GM12878 (cell line): ENCODE measurements around the gene EDNRA. TPM values are rescaled to one million over a fixed set of nuclear protein-coding genes. Genes with fewer than 3 reads are reported as not detected.
A peak's percentile ranks its signal among the peaks of the same experiment; 100 is the strongest.

Experiments
- ATAC-seq: fragments of 200-7000 bp; cut with Tn5 transposase; 3 replicates; pipeline ENCODE4 v1.9.1; 2020; ENCODE audit warnings: mild to moderate bottlenecking, moderate library complexity
- BruUV-seq: library from RNA; stranded (reverse); fragments of 400-500 nt; replicated peaks from 2 replicates; lab custom pipeline; 2021; lab: Mats Ljungman, UMichigan
- CTCF ChIA-PET: fragments of 300-600 bp; sonication (Branson Sonifier 250); formaldehyde crosslinking; extraction: SDS; loops from one replicate; lab custom pipeline; 2021; ENCODE audit warnings: inconsistent platforms; lab: Yijun Ruan, JAX
- POLR2A ChIA-PET: fragments of 350-600 bp; formaldehyde crosslinking; extraction: SDS; loops from one replicate; lab custom pipeline; 2021; ENCODE audit warnings: inconsistent platforms; lab: Charles Lee
- RAD21 ChIA-PET: fragments of 300-600 bp; sonication (Branson Sonifier 250); formaldehyde crosslinking; loops from one replicate; lab custom pipeline; 2023; ENCODE audit warnings: antibody characterized with exemption; ENCODE audit not compliant: unreplicated experiment; lab: Charles Lee
- SMC1A ChIA-PET: fragments of 300-600 bp; sonication (Branson Sonifier 250); formaldehyde crosslinking; loops from one replicate; lab custom pipeline; 2023; ENCODE audit not compliant: unreplicated experiment, uncharacterized antibody; lab: Charles Lee
- DNase-seq: peaks from one replicate; pipeline ENCODE4 v3.0.0-alpha.2; 2011; ENCODE audit warnings: low read depth, low spot score
- FAIRE-seq: peaks from 3 replicates; lab custom pipeline; 2011; peaks lifted over from hg19 to GRCh38; lab: Jason Lieb, UNC
- H2AFZ ChIP-seq: 2 replicates; pipeline ENCODE4 v1.6.0; 2011; ENCODE audit warnings: low read depth, low read length, control low read depth; ENCODE audit not compliant: control insufficient read depth
- H3K27ac ChIP-seq: 2 replicates; pipeline ENCODE4 v1.5.1; 2011; ENCODE audit warnings: control low read depth; ENCODE audit not compliant: control insufficient read depth, insufficient read depth
- H3K27me3 ChIP-seq, 2 experiments: replicated peaks in 1 of 2; 2 replicates each; pipeline versions ENCODE4 v1.6.0 to v1.6.1; 2011; ENCODE audit warnings: low read length in 1 of 2; ENCODE audit not compliant: control insufficient read depth in 2 of 2, insufficient read depth in 2 of 2
- H3K36me3 ChIP-seq, 2 experiments: 2 replicates each; pipeline ENCODE4 v1.5.1; 2011; ENCODE audit warnings: low read length in 1 of 2; ENCODE audit not compliant: control insufficient read depth in 2 of 2, insufficient read depth in 2 of 2
- H3K4me1 ChIP-seq: 2 replicates; pipeline ENCODE4 v1.6.1; 2011; ENCODE audit warnings: mild to moderate bottlenecking, low read length, moderate library complexity, mixed read lengths; ENCODE audit not compliant: control insufficient read depth, insufficient read depth
- H3K4me2 ChIP-seq: 2 replicates; pipeline ENCODE4 v1.6.0; 2011; ENCODE audit warnings: control low read depth; ENCODE audit not compliant: control insufficient read depth, insufficient read depth
- H3K4me3 ChIP-seq: fragments of 200-600 bp; sonication (generic); 2 replicates; pipeline ENCODE4 v1.5.1; 2016
- H3K79me2 ChIP-seq: 2 replicates; pipeline ENCODE4 v1.6.0; 2011; ENCODE audit warnings: low read length; ENCODE audit not compliant: control insufficient read depth, insufficient read depth
- H3K9ac ChIP-seq: 2 replicates; pipeline ENCODE4 v1.8.0; 2011; ENCODE audit warnings: low read length, control low read depth, mixed read lengths; ENCODE audit not compliant: control insufficient read depth, insufficient read depth
- H3K9me3 ChIP-seq: replicated peaks from 3 replicates; pipeline ENCODE4 v1.5.1; 2011; ENCODE audit warnings: mild to moderate bottlenecking, low read length; ENCODE audit not compliant: control insufficient read depth, insufficient read depth
- H4K20me1 ChIP-seq: 2 replicates; pipeline ENCODE4 v1.6.0; 2011; ENCODE audit not compliant: control insufficient read depth, insufficient read depth
- CBX3 ChIP-seq: fragments of 200-600 bp; sonication (generic); IDR thresholded peaks from 2 replicates; pipeline ENCODE4 v1.6.1; 2016; ENCODE audit warnings: low read depth, borderline replicate concordance
- EZH2 ChIP-seq: IDR thresholded peaks from 2 replicates; pipeline ENCODE4 v1.6.1; 2012; ENCODE audit warnings: low read depth, mild to moderate bottlenecking, control low read depth, inconsistent platforms, low read length, borderline replicate concordance; ENCODE audit not compliant: control insufficient read depth
- FOXK2 ChIP-seq: fragments of 450-650 bp; IDR thresholded peaks from 2 replicates; pipeline ENCODE4 v1.6.1; 2017; ENCODE audit warnings: mild to moderate bottlenecking, moderate library complexity
- GABPA ChIP-seq: IDR thresholded peaks from 2 replicates; pipeline ENCODE4 v1.6.1; 2014; ENCODE audit warnings: antibody characterized with exemption, low read depth, mild to moderate bottlenecking, inconsistent platforms
- NFXL1 ChIP-seq: fragments of 450-650 bp; IDR thresholded peaks from 2 replicates; pipeline ENCODE4 v1.6.1; 2017; ENCODE audit warnings: antibody characterized with exemption, mild to moderate bottlenecking, borderline replicate concordance
- POLR2A ChIP-seq: IDR thresholded peaks from 2 replicates; pipeline ENCODE4 v1.6.1; 2011; ENCODE audit warnings: low read depth, mild to moderate bottlenecking, low read length
- POLR2AphosphoS2 ChIP-seq: IDR thresholded peaks from 2 replicates; pipeline ENCODE4 v1.6.1; 2011; ENCODE audit warnings: low read depth, mild to moderate bottlenecking, low read length, improper control_type of control experiment, moderate library complexity
- RAD51 ChIP-seq: fragments of 450-650 bp; IDR thresholded peaks from 2 replicates; pipeline ENCODE4 v1.6.1; 2016; ENCODE audit warnings: moderate library complexity, mild to moderate bottlenecking, inconsistent platforms
- STAT1 ChIP-seq: fragments of 450-650 bp; conservative IDR thresholded peaks from 2 replicates; pipeline ENCODE4 v1.6.1; 2014; ENCODE audit warnings: antibody characterized with exemption, mild to moderate bottlenecking
- ZNF384 ChIP-seq: IDR thresholded peaks from 2 replicates; pipeline ENCODE4 v1.6.1; 2012; ENCODE audit warnings: low read depth, mild to moderate bottlenecking, low read length, improper control_type of control experiment, borderline replicate concordance
- WGBS: methylation state at CpG from one replicate; pipeline ENCODE4 v1.1.6; 2016; ENCODE audit warnings: low lambda C conversion rate; ENCODE audit not compliant: insufficient replicate concordance, insufficient coverage; ENCODE audit errors: missing lambda C conversion rate; 5-methylcytosine and 5-hydroxymethylcytosine counted together
- in situ Hi-C: fragments of 300-500 bp; cut with MboI; formaldehyde crosslinking; loops from 9 replicates; pipeline ENCODE4 v1.14.3; 2018; ENCODE audit warnings: mixed read lengths
- intact Hi-C: fragments of 100-400 bp; cut with micrococcal nuclease; formaldehyde crosslinking; loops from one replicate; pipeline ENCODE4 v1.14.2; 2022; ENCODE audit not compliant: unreplicated experiment
- polyA plus RNA-seq, 11 experiments: library from polyadenylated mRNA; depleted of rRNA in 4 of 11; unstranded in 6 of 11; stranded (reverse) in 5 of 11; fragments of >200 nt; fragmentation: Nextera tagmentation in 4 of 11; fragmentation: Illumina TruSeq in 1 of 11; extraction: Ambion mirVana in 4 of 11; extraction: Trizol in 1 of 11; gene quantifications; 1 replicate in 1 of 11; 2 replicates in 10 of 11; pipeline versions ENCODE4 v1.2.1 to v1.2.3, GENCODE V29; 2011 to 2016; ENCODE audit warnings: inconsistent platforms in 2 of 11, missing spikeins in 2 of 11, low read depth in 1 of 11
- total RNA-seq, 4 experiments: library from RNA; depleted of rRNA in 3 of 4; stranded (reverse); fragments of >200 nt in 3 of 4; fragmentation: Illumina TruSeq in 1 of 4; extraction: Trizol in 1 of 4; gene quantifications; 2 replicates each; pipeline versions ENCODE4 v1.2.1 to v1.2.3, GENCODE V29; 2013 to 2021
- TF ChIP-seq, protein P1 (sequence below): fragments of 150-350 bp; IDR thresholded peaks from 2 replicates; pipeline ENCODE4 v1.6.1; 2014; ENCODE audit warnings: mild to moderate bottlenecking, low read depth, low read length
- TF ChIP-seq, protein P2 (sequence below): fragments of 450-650 bp; formaldehyde crosslinking; IDR thresholded peaks from 2 replicates; pipeline ENCODE4 v1.5.0; 2022; ENCODE audit warnings: mild to moderate bottlenecking, missing genetic modification characterization
- TF ChIP-seq, protein P3 (sequence below): fragments of 450-650 bp; IDR thresholded peaks from 2 replicates; pipeline ENCODE4 v1.6.1; 2017; ENCODE audit warnings: borderline replicate concordance
- TF ChIP-seq, protein P4 (sequence below): IDR thresholded peaks from 2 replicates; pipeline ENCODE4 v1.6.1; 2012; ENCODE audit warnings: low read depth, low read length, improper control_type of control experiment

The EDNRA gene
- total and polyA plus RNA-seq, 10 of the 15 experiments (the other 5 are each of a cell fraction or from before 2014, with no cell fraction given): 0.01 to 0.32 (median 0.13) TPM

DNA sequence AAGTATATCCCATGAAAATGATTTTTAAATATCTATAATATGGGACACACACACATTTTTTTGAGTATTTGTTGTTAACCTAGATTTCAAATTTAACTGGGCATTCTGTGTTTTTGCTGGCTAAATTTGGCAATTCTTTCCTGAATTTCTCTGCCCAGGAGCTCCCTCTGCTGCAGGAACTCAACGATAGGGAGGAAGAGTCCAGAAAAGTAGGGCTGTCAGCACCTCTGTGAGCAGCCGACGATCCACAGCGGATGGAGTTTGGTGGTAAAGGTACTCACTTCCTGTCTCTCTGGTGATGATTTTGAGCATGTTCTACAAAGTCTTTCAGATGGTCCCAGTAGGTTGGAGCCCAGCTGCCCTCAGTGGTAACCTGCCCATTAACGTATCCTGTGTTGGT, 113.2 kb downstream of the EDNRA start:
- Histone ChIP-seq H3K79me2 (no peaks in the 10 kb centered on the region), H3K9ac (no peak overlapping the region), H3K4me2 (no peak overlapping the region), H3K9me3 (no peaks in the 10 kb centered on the region), H3K4me3 (no peak overlapping the region), H3K27me3 (no peaks in the 10 kb centered on the region), H4K20me1 (no peaks in the 10 kb centered on the region), H2AFZ (0 out of 2 replicates have a peak overlapping the region, but pooled peaks have one; percentile 15), H3K36me3 (no peaks in the 10 kb centered on the region), H3K27ac (no peak overlapping the region), H3K4me1 (no peaks in the 10 kb centered on the region)
- CTCF ChIA-PET: interaction anchor here (0.7 to 10.3 kb wide), 3 partner anchors 22 to 272 kb away, joined by 3 to 105 read pairs (median 4); no protein-coding TSS in a partner anchor
- in situ Hi-C loops (no loop called here), intact Hi-C loops (no loop called here)
- FAIRE-seq (no peak), ATAC-seq (peak; percentile 27; the same call in 2 of the 3 replicates), DNase-seq (no peak)
- TF ChIP-seq, protein P1, sequence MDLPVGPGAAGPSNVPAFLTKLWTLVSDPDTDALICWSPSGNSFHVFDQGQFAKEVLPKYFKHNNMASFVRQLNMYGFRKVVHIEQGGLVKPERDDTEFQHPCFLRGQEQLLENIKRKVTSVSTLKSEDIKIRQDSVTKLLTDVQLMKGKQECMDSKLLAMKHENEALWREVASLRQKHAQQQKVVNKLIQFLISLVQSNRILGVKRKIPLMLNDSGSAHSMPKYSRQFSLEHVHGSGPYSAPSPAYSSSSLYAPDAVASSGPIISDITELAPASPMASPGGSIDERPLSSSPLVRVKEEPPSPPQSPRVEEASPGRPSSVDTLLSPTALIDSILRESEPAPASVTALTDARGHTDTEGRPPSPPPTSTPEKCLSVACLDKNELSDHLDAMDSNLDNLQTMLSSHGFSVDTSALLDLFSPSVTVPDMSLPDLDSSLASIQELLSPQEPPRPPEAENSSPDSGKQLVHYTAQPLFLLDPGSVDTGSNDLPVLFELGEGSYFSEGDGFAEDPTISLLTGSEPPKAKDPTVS: no peak
- TF ChIP-seq, protein P2, sequence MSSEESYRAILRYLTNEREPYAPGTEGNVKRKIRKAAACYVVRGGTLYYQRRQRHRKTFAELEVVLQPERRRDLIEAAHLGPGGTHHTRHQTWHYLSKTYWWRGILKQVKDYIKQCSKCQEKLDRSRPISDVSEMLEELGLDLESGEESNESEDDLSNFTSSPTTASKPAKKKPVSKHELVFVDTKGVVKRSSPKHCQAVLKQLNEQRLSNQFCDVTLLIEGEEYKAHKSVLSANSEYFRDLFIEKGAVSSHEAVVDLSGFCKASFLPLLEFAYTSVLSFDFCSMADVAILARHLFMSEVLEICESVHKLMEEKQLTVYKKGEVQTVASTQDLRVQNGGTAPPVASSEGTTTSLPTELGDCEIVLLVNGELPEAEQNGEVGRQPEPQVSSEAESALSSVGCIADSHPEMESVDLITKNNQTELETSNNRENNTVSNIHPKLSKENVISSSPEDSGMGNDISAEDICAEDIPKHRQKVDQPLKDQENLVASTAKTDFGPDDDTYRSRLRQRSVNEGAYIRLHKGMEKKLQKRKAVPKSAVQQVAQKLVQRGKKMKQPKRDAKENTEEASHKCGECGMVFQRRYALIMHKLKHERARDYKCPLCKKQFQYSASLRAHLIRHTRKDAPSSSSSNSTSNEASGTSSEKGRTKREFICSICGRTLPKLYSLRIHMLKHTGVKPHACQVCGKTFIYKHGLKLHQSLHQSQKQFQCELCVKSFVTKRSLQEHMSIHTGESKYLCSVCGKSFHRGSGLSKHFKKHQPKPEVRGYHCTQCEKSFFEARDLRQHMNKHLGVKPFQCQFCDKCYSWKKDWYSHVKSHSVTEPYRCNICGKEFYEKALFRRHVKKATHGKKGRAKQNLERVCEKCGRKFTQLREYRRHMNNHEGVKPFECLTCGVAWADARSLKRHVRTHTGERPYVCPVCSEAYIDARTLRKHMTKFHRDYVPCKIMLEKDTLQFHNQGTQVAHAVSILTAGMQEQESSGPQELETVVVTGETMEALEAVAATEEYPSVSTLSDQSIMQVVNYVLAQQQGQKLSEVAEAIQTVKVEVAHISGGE (CRISPR knock-in tag): no peak
- TF ChIP-seq POLR2AphosphoS2 (no peak), ZNF384 (no peak), GABPA (no peak), CBX3 (no peak), FOXK2 (no peak), NFXL1 (no peak), RAD51 (no peak), EZH2 (no peak), STAT1 (no peak), POLR2A (no peak)
- TF ChIP-seq, protein P3, sequence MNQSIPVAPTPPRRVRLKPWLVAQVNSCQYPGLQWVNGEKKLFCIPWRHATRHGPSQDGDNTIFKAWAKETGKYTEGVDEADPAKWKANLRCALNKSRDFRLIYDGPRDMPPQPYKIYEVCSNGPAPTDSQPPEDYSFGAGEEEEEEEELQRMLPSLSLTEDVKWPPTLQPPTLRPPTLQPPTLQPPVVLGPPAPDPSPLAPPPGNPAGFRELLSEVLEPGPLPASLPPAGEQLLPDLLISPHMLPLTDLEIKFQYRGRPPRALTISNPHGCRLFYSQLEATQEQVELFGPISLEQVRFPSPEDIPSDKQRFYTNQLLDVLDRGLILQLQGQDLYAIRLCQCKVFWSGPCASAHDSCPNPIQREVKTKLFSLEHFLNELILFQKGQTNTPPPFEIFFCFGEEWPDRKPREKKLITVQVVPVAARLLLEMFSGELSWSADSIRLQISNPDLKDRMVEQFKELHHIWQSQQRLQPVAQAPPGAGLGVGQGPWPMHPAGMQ: no peak
- TF ChIP-seq, protein P4, sequence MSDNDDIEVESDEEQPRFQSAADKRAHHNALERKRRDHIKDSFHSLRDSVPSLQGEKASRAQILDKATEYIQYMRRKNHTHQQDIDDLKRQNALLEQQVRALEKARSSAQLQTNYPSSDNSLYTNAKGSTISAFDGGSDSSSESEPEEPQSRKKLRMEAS: no peak
- SMC1A ChIA-PET: no interaction called here
- RAD21 ChIA-PET: interaction anchor here (7.7 kb wide), 1 partner anchor 272 kb away, joined by 85 read pairs; no protein-coding TSS in a partner anchor
- no TSS peak for BruUV-seq
- 33% methylated on average over 5 of the region's 5 CpGs for WGBS
- POLR2A ChIA-PET: interaction anchor here (0.6 kb wide), 1 partner anchor 11 kb away, joined by 3 read pairs; no protein-coding TSS in a partner anchor
